ENCODE data around the gene PDE4D. TPM values are rescaled to one million over a fixed set of nuclear protein-coding genes. Genes with fewer than 3 reads are reported as not detected.

Gene PDE4D
- total RNA-seq, 4 donors from 2014 or later = 35.0 to 121 (median 63.4) TPM

DNA sequence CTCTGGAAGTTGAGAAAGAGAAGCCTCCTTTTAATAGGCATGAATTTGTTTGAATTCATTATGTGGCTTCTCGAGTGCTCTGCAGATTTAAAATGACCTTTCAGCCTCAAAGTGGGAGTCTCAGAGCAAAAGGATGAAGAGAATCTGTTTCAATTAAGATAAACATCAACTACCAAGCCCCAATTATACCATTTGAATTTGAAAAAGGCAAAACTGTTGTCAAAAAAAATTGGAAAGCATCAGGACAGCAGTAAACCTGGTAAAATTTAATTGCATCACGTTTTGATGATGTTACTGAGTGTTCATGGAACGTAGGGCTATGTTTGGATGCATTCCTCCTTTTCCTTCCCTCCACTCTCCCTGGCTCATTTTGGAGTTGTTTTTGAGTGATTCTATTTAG, 637.2 kb downstream of the PDE4D start:
- peak overlapping the region; percentile 43 to 81 (median 72) for H3K27ac ChIP-seq
- H3K36me3 ChIP-seq = no peaks in the 10 kb centered on the region
- peaks cover 0 to 4% (median 0%) of the 10 kb centered on the region in 3 donors for H3K9me3 ChIP-seq
- TF ChIP-seq EP300 (IDR thresholded peaks at IDR 0.05) (no peak), POLR2AphosphoS5 (IDR thresholded peaks at IDR 0.05) (peak; percentile 43), POLR2A (IDR thresholded peaks at IDR 0.05) (no peak)
- TF ChIP-seq, protein P1, sequence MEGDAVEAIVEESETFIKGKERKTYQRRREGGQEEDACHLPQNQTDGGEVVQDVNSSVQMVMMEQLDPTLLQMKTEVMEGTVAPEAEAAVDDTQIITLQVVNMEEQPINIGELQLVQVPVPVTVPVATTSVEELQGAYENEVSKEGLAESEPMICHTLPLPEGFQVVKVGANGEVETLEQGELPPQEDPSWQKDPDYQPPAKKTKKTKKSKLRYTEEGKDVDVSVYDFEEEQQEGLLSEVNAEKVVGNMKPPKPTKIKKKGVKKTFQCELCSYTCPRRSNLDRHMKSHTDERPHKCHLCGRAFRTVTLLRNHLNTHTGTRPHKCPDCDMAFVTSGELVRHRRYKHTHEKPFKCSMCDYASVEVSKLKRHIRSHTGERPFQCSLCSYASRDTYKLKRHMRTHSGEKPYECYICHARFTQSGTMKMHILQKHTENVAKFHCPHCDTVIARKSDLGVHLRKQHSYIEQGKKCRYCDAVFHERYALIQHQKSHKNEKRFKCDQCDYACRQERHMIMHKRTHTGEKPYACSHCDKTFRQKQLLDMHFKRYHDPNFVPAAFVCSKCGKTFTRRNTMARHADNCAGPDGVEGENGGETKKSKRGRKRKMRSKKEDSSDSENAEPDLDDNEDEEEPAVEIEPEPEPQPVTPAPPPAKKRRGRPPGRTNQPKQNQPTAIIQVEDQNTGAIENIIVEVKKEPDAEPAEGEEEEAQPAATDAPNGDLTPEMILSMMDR (IDR thresholded peaks at IDR 0.05) = no peak
- peak; percentile 46 for ATAC-seq
- H3K27me3 ChIP-seq = no peaks in the 10 kb centered on the region
- no peak overlapping the region for H3K4me3 ChIP-seq
- 10 to 26% methylated on average over 3 of the region's 3 CpGs for WGBS, 2 donors (ENCODE audit: low coverage in 1 of 2)
- H3K4me1 ChIP-seq = peaks cover 0 to 71% (median 6%) of the 10 kb centered on the region in 3 donors

DNA sequence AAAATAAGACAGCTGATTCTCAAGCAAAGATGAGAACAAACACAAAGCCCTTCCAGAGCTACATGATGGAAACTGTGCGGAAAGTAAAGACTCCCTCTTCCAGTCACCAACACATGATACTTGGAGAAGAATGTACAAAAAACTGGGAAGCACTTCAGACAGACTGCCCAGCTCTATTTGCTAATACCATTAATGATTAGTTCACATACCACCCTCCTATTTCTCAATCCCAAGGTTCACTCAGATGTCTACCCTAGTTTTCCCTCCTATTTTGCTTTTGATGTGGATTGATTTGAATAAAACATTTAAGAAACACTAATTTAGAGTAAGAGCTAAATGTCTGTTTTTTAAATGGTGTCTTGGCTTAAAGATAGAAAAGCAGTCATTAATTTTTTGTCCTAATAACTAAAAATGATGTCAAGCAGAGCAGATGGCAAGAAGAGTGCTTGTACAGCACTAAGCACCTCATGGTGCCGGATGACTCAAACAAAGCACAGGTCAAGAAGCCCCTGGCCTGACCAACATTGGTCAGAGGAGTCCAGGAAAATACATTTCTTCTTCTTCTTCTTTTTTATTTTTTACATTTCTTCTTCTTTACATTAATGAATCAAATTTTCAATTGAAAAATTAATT, 639.4 kb downstream of the PDE4D start:
- Histone ChIP-seq H3K27me3 (no peaks in the 10 kb centered on the region), H3K27ac (peak overlapping the region in 3 of 4 donors; percentile 3 to 72 (median 53)), H3K36me3 (no peaks in the 10 kb centered on the region), H3K9me3 (peaks cover 0 to 8% (median 0%) of the 10 kb centered on the region in 3 donors), H3K4me1 (peaks cover 0 to 56% (median 6%) of the 10 kb centered on the region in 3 donors), H3K4me3 (no peak overlapping the region)
- no peak for TF ChIP-seq EP300 (IDR thresholded peaks at IDR 0.05)
- TF ChIP-seq, protein P1 (IDR thresholded peaks at IDR 0.05) = no peak
- no peak for TF ChIP-seq POLR2A (IDR thresholded peaks at IDR 0.05)
- TF ChIP-seq POLR2AphosphoS5 (IDR thresholded peaks at IDR 0.05) = no peak
- 79 to 91% methylated on average over 2 of the region's 2 CpGs for WGBS, 2 donors (ENCODE audit: low coverage in 1 of 2)
- no peak for ATAC-seq

DNA sequence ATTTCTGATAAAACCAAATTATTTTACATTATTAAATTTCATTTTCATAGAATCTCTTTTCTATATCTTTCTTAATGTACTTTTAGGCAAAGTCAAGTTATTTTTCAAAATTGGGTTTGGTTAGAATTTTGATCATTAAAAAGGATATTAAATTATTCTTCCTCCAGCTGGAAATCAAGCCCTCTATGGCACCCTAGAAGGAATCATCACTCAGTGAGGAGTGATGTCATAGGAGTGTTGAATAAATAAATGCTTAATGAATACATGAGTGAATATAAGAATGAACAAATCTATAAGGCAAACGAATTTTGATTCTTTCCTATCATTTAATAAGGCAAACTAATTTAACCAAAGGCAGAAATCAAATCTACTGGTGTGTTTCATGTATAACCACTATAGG, 639.9 kb downstream of the PDE4D start:
- no peak for TF ChIP-seq EP300 (IDR thresholded peaks at IDR 0.05)
- TF ChIP-seq, protein P1 (IDR thresholded peaks at IDR 0.05) = no peak
- TF ChIP-seq POLR2AphosphoS5 (IDR thresholded peaks at IDR 0.05) = no peak
- TF ChIP-seq POLR2A (IDR thresholded peaks at IDR 0.05) = no peak
- Histone ChIP-seq H3K27ac (peak overlapping the region in 3 of 4 donors; percentile 3 to 72 (median 53)), H3K4me1 (peaks cover 0 to 57% (median 6%) of the 10 kb centered on the region in 3 donors), H3K27me3 (no peaks in the 10 kb centered on the region), H3K9me3 (peaks cover 0 to 8% (median 0%) of the 10 kb centered on the region in 3 donors), H3K4me3 (no peak overlapping the region), H3K36me3 (no peaks in the 10 kb centered on the region)
- WGBS, 2 donors (ENCODE audit: low coverage in 1 of 2) = 43 to 56% methylated on average over 1 of the region's 1 CpG
- no peak for ATAC-seq

DNA sequence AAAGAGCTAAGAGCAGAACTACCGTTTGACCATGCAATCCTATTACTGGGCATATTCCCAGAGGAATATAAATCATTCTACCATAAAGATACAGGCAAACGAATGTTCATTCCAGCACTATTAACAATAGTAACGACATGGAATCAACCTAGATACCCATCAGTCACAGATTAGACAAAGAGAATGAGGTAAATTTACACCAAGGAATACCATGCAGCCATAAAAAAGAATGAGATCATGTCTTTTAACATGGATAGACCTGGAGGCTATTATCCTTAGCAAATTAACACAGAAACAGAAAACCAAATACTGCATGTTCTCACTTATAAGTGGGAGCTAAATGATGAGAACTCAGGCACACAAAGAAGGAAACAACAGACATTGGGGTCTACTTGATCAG, 641.9 kb downstream of the PDE4D start:
- ATAC-seq = no peak
- no peaks in the 10 kb centered on the region for H3K27me3 ChIP-seq
- no peak overlapping the region for H3K4me3 ChIP-seq
- H3K9me3 ChIP-seq = peaks cover 0 to 8% (median 0%) of the 10 kb centered on the region in 3 donors
- TF ChIP-seq POLR2AphosphoS5 (IDR thresholded peaks at IDR 0.05) = no peak
- no peak for TF ChIP-seq POLR2A (IDR thresholded peaks at IDR 0.05)
- TF ChIP-seq, protein P1 (IDR thresholded peaks at IDR 0.05) = no peak
- no peak for TF ChIP-seq EP300 (IDR thresholded peaks at IDR 0.05)
- H3K27ac ChIP-seq = no peak overlapping the region
- no peaks in the 10 kb centered on the region for H3K36me3 ChIP-seq
- peaks cover 2 to 60% (median 11%) of the 10 kb centered on the region in 3 donors for H3K4me1 ChIP-seq
- WGBS, 2 donors (ENCODE audit: low coverage in 1 of 2) = 33 to 52% methylated on average over 3 of the region's 3 CpGs

DNA sequence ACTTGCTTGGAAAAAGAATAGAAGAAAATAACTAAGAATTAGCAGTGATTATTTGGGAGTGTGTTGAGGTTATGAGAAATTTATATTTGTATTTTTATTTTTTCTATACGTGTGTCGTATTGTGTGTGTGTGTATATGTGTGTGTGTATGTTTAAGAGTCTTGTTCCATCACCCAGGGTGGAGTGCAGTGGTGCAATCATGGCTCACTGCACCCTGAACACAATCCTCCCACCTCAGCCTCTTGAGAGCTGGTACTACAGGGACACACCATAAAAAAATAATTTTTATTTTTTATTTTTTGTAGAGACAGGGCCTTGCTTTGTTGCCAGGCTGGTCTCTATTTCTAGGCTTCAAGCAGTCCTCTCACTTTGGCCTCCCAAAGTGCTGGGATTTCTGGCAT, 643.8 kb downstream of the PDE4D start:
- 91 to 100% methylated on average over 2 of the region's 2 CpGs for WGBS, 2 donors (ENCODE audit: low coverage in 1 of 2)
- TF ChIP-seq EP300 (IDR thresholded peaks at IDR 0.05) = no peak
- TF ChIP-seq POLR2AphosphoS5 (IDR thresholded peaks at IDR 0.05) = no peak
- TF ChIP-seq POLR2A (IDR thresholded peaks at IDR 0.05) = no peak
- TF ChIP-seq, protein P1 (IDR thresholded peaks at IDR 0.05) = no peak
- Histone ChIP-seq H3K27ac (peak overlapping the region in 3 of 4 donors; percentile 29 to 66 (median 29)), H3K36me3 (no peaks in the 10 kb centered on the region), H3K4me1 (peaks cover 7 to 66% (median 14%) of the 10 kb centered on the region in 3 donors), H3K27me3 (no peaks in the 10 kb centered on the region), H3K9me3 (peaks cover 0 to 8% (median 0%) of the 10 kb centered on the region in 3 donors), H3K4me3 (no peak overlapping the region)
- ATAC-seq = no peak
